SHP77 (cell line): ENCODE data around the gene YDJC.
"Not testable (repeated sequence)": the region's sequence is repeated elsewhere in the genome, so short reads cannot be mapped to it uniquely, and the experiment has no call there.

Experiments used
- DNase-seq, 2 experiments: peaks; one replicate each; lab custom pipeline; 2025; lab: John Stamatoyannopoulos, UW

The YDJC gene

DNA sequence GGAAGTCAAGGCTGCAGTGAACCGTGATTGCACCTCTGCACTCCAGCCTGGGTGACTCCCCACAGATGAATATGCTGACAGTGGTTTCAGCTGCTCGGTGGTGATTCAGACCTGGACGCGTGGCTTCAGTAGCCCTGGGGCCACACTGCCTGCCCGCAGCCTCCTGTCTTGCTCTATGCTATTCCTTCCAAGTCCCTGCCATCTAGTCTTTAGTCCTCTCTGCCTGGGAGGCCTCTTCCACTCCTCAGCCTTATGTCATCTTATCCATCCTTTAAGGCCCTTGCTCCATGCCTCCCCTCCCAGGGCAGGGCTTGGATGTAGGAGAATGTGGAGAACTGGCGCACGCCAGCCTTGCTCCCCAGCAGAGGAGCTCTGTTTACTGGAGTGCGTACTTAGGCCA lies 23.0 kb downstream of the YDJC start:
- no peak for DNase-seq

- DNase-seq = no peak
Observed at GRCh38 chr22:21605887-21606564, 23.8 kb downstream of the YDJC start.

GRCh38 chr22:21603973-21604372 lies 25.8 kb downstream of the YDJC start:
- DNase-seq = no peak

- DNase-seq = no peak
Observed at GRCh38 chr22:21602579-21602978, 27.2 kb downstream of the YDJC start.

DNA sequence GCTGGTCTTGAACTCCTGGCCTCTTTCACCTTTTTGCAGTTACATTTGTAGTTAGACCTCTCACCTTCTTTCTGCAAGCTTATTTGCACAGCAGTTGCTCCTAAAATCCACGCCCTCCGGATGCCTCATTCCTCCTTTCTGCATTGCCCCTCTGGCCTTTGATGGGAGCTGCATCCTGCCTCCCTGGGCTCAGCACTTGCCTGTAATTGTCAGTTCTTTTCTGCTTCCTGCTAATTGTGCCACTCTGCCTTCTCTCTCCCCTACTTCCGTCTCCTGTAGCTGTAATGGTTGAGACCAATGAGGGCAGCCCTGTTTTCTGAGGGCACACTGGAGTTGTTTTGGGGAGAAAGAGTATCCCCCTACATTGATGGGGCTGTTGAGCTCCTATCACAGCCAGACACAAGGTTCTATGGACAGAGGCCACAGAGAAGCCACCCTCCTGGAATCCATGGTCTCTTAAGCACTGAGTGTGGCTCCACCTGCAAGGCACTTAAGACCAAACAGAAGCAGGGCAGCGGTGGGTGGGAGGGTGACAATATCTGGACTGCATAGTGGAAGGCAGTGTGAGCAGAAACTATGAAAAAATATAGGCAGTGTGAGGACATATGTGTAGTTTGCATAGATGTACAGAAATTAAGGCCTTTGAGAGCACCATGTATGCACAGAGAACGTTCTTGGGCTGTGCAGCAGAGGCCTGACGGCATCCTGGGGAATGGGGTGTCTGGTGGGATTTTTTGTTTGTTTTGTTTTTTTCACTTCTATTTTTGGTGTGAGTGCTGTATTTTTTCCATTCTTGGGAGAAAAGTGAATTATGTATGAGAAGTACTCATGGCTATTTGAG lies 30.5 kb downstream of the YDJC start:
- DNase-seq = no peak

DNA sequence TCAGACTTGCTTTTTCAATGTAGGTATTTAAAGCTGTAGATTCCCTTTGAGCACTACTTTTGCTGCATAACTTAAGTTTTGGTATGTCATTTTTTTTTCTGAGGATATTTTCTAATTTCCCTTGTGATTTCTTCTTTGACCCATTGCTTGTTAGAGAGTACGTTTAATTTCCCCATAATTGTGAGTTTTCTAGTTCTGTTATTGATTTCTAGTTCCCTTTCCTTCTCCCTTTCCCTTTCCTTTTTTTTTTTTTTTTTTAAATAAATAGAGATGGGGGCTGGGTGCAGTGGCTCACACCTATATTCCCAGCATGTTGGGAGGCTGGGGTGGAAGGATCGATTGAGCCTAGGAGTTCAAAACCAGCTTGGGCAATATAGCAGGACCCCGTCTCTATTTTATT lies 31.5 kb downstream of the YDJC start:
- no peak for DNase-seq

GRCh38 chr22:21596356-21597135 lies 33.3 kb downstream of the YDJC start:
- not testable (repeated sequence) for DNase-seq

DNA sequence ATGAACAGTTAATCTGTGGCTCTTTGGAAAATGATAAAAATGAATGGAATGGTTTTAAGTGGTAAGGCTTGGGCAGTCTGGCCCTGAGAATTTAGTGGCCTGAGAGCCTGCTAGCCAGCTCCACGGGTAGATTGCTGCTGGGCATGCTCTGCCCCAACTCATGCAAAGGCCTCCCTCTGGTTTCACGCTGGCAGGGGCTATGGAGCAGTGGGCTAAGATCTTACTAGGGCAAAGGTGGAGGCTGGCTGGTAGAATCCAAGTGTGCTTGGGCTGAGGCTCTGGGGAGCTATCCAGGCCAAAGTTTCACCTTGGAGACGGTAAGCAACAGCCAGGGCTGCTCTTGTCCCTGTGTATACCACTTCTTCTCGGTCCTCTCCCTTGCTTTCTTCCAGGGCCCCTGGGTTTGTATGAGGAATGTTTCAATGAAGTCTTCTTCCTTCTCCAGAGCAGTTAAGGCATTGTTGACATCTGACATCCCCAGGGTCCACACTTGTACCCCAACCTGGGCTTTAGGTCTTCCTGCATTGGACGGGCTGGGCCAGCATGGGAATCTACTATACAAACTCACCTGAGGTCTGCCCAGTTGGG lies 34.9 kb downstream of the YDJC start:
- no peak for DNase-seq

- peak; percentile 2 to 8 for DNase-seq
Observed at GRCh38 chr22:21593406-21594232, 36.2 kb downstream of the YDJC start.

- no peak for DNase-seq
Observed at GRCh38 chr22:21592422-21592821, 37.4 kb downstream of the YDJC start.

GRCh38 chr22:21591695-21592094 lies 38.1 kb downstream of the YDJC start:
- DNase-seq = no peak

DNA sequence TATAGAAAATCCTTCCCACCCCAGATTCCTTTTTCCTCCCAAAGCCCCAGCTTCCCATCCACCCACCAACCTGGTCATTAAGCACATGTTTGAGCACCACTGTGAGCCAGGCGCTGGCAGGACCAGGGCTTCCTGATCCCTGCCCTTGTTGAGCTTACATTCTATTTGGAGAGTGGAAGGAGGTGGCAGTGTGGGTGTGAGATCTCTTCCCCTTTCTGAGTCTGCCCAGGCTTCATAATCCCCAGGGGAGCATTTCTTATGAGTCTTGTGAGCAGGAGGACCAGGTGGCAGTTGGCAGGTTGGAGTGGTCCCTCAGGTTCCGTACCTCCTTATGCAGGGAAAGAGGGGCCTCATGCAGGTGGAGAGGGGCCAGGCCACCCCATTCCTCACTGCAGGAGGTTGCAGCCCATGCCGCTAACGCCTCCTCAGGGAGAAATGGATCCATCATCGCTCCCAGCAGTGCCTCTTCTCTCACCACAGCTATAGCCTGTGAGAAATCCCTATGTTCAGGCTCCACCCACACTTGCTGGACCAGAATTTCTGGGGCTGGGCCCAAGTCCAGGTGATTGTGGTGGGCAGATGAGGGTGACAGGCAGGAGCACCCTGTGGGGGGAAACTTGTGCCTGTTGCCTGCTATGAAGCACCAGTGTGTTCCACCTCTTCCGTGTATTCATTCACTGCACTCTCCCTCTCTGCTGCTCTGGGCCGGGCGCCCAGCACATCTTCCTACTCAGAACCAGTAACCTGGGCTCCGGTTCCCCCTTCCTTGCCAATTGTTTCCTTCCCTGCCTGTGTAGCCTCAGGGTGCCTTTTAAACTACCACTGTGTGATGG lies 38.8 kb downstream of the YDJC start:
- DNase-seq = no peak

DNA sequence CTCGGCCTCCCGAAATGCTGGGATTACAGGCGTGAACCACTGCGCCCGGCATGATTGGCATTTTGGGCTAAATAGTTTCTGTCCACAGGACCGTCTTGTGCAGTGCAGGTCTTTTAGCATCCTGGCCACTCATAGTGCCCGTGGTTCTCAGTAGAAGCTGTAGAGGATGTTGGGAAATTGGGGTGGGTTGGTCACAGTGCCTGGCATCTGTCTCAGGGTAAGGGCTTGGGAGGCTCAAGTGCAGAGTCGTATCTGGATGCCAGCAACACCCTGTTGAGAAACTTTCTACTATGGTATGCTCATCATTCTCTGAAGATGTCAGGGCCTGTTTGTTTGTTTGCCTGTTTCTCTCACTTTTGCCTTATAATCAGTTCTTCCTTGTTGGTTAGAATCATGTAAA lies 40.4 kb downstream of the YDJC start:
- no peak for DNase-seq

DNA sequence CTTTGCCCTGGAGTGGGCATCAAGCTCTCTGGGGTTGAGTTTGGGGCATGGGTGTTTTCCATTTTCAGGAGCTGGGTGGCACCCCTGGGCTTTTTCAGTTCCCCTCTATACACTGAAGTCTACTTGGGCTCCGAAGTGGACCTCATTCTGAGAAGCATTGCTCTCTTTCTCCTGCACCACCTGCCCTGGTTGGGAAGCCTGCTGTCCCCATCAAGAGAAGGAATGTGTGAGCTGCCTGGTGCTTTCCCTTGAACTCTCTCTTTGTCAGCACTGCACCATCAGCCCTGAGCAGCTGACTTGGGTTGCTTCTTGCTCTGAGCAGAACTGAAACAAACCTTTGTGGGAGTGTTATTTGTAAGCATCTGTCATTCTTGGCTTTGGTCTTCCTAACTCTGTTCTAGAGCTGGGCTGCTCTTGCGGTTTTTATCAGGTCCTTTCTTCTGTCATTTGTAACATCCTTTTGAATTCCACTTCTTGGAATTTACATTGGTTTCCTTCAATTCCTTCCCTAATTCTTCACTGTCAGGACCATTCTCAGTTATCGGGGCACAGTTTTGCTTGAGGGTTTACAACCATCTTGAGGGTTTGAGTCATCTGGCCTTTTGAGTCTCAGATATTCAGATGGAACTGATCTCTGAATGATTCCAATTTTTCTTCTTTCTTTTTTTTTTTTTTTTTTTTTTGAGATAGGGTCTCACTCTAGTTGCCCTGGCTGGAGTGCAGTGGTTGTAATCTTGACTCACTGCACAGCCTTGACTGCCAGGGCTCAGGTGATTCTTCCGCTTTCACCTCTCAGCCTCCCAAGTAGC lies 41.8 kb downstream of the YDJC start:
- no peak for DNase-seq

- no peak for DNase-seq
Observed at GRCh38 chr22:21585389-21585788, 44.4 kb downstream of the YDJC start.

GRCh38 chr22:21582801-21583740 lies 46.8 kb downstream of the YDJC start:
- no peak for DNase-seq

GRCh38 chr22:21581009-21581713 lies 48.7 kb downstream of the YDJC start:
- not testable (repeated sequence) for DNase-seq

- DNase-seq = not testable (repeated sequence)
Observed at GRCh38 chr22:21580623-21581007, 49.2 kb downstream of the YDJC start.
